ENCODE measurements around the gene HTR6. TPM values are rescaled to one million over a fixed set of nuclear protein-coding genes. Genes with fewer than 3 reads are reported as not detected.

HTR6 gene
- total RNA-seq, 1 experiment from 2014 or later, result 0.37 TPM

DNA sequence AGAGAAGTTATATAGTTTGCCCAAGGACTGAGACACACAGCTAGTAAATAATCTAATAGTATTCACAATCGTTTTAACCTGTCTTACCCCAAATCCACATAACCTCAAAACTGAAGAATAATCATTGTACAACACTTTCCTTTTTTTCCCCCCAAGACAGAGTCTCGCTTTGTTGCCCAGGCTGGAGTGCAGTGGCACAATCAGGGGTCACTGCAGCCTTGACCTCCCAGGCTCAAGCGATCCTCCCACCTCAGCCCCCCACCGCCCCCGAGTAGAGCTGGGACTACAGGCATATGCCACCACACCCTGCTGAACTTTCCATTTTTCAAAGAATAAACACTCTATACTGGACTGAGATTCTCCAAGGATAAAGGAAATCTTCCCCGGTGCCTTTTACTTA lies 49.2 kb upstream of the HTR6 start:
- Histone ChIP-seq H3K27me3 (ENCODE audit: insufficient read depth, low read length) (no peaks in the 10 kb centered on the region), H3K27ac (ENCODE audit: insufficient read length, low read depth, low read length) (no peak overlapping the region), H2BK120ac (ENCODE audit: low read depth, low read length, poor library complexity, severe bottlenecking) (no peak overlapping the region), H3K79me2 (ENCODE audit: insufficient read depth, low read length) (no peaks in the 10 kb centered on the region; the same call in 1 of the 2 replicates), H4K20me1 (ENCODE audit: control insufficient read depth, insufficient read depth, insufficient read length) (no peaks in the 10 kb centered on the region), H3K23me2 (ENCODE audit: insufficient read length, low read depth, low read length, poor library complexity, severe bottlenecking) (no peaks in the 10 kb centered on the region), H3T11ph (ENCODE audit: low read length) (no peak overlapping the region), H3K4me2 (ENCODE audit: insufficient read depth, insufficient read length, low read length) (no peak overlapping the region), H2BK12ac (ENCODE audit: insufficient read length, low read depth, low read length) (no peak overlapping the region), H2BK15ac (ENCODE audit: low read depth, low read length) (no peak overlapping the region), H2AFZ (ENCODE audit: low read length) (no peak overlapping the region), H3K18ac (ENCODE audit: insufficient read length, low read depth, low read length) (no peak overlapping the region), H3K79me1 (ENCODE audit: insufficient read depth, low read depth, low read length, poor library complexity, severe bottlenecking) (no peaks in the 10 kb centered on the region), H3K9ac (ENCODE audit: extremely low read depth, insufficient read length, low read length) (no peak overlapping the region), H3K9me3 (ENCODE audit: control insufficient read depth, low read depth, low read length) (no peaks in the 10 kb centered on the region), H2BK5ac (ENCODE audit: insufficient read length, low read length) (no peak overlapping the region), H4K91ac (ENCODE audit: insufficient read length, low read depth, low read length) (no peak overlapping the region), H3K14ac (ENCODE audit: insufficient read depth, low read length) (no peak overlapping the region), H3K23ac (ENCODE audit: insufficient read length, low read depth, low read length) (no peak overlapping the region), H3K56ac (ENCODE audit: insufficient read length, low read depth, low read length) (no peak overlapping the region), H2AK5ac (ENCODE audit: insufficient read length, low read length) (no peak overlapping the region), H3K4ac (ENCODE audit: low read depth, low read length) (no peak overlapping the region), H4K8ac (replicated peaks; ENCODE audit: insufficient read length, low read depth, low read length) (no peak overlapping the region), H3K4me1 (ENCODE audit: insufficient read depth, low read length) (peaks cover 5% of the 10 kb centered on the region; the same call in 1 of the 2 replicates), H2BK20ac (ENCODE audit: low read depth, low read length, poor library complexity, severe bottlenecking) (no peak overlapping the region), H4K5ac (ENCODE audit: insufficient read length, low read depth, low read length) (no peak overlapping the region)
- Mint-ChIP-seq H3K27me3 (ENCODE audit: low read depth) (no peaks in the 10 kb centered on the region), H3K9me3 (no peaks in the 10 kb centered on the region), H3K4me1 (peaks cover 16 to 17% of the 10 kb centered on the region in 2 experiments), H3K4me3 (no peak overlapping the region), H3K36me3 (ENCODE audit: insufficient read depth in 1 of 3, low read depth in 3 of 3) (peaks cover 0 to 12% (median 3%) of the 10 kb centered on the region in 3 experiments; a peak in 3 of 7 replicates), H3K27ac (peak overlapping the region in 1 of 3 experiments; percentile 10; a peak in 1 of 7 replicates)
- TF ChIP-seq, protein P1, sequence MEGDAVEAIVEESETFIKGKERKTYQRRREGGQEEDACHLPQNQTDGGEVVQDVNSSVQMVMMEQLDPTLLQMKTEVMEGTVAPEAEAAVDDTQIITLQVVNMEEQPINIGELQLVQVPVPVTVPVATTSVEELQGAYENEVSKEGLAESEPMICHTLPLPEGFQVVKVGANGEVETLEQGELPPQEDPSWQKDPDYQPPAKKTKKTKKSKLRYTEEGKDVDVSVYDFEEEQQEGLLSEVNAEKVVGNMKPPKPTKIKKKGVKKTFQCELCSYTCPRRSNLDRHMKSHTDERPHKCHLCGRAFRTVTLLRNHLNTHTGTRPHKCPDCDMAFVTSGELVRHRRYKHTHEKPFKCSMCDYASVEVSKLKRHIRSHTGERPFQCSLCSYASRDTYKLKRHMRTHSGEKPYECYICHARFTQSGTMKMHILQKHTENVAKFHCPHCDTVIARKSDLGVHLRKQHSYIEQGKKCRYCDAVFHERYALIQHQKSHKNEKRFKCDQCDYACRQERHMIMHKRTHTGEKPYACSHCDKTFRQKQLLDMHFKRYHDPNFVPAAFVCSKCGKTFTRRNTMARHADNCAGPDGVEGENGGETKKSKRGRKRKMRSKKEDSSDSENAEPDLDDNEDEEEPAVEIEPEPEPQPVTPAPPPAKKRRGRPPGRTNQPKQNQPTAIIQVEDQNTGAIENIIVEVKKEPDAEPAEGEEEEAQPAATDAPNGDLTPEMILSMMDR (conservative IDR thresholded peaks at IDR 0.05), result no peak
- no peak for DNase-seq
- no CpG with 5 or more reads among the region's 6 CpGs for WGBS (ENCODE audit: extremely low coverage, insufficient read length, low lambda C conversion rate)
